IMR-90 (cell line): ENCODE data around the gene CUEDC2. TPM values are rescaled to one million over a fixed set of nuclear protein-coding genes. Genes with fewer than 3 reads are reported as not detected.

Experiments used
- ATAC-seq: fragments of 200-7000 bp; cut with Tn5 transposase; 2 replicates; pipeline ENCODE4 v1.9.1; 2020; ENCODE audit warnings: low read depth, mild to moderate bottlenecking, moderate library complexity
- BruUV-seq: library from RNA; stranded (reverse); fragments of 400-500 nt; replicated peaks from 2 replicates; lab custom pipeline; 2021; lab: Mats Ljungman, UMichigan
- CTCF ChIA-PET: fragments of 300-600 bp; formaldehyde crosslinking; extraction: SDS; loops from one replicate; lab custom pipeline; 2021; ENCODE audit warnings: antibody characterized with exemption; lab: Yijun Ruan, JAX
- POLR2A ChIA-PET: fragments of 300-600 bp; sonication (Branson Sonifier 250); formaldehyde crosslinking; loops from one replicate; lab custom pipeline; 2022; ENCODE audit warnings: antibody characterized with exemption; ENCODE audit not compliant: unreplicated experiment; lab: Charles Lee
- DNase-seq: peaks from one replicate; pipeline ENCODE4 v3.0.0; 2013
- H2AFZ ChIP-seq: replicated peaks from 2 replicates; pipeline ENCODE3; 2013; ENCODE audit warnings: low read length, mild to moderate bottlenecking; ENCODE audit not compliant: poor library complexity
- H2AK5ac ChIP-seq: 2 replicates; pipeline ENCODE4 v1.6.1; 2013; ENCODE audit warnings: low read depth, low read length, inconsistent platforms
- H2AK9ac ChIP-seq: replicated peaks from 2 replicates; pipeline ENCODE3; 2013; ENCODE audit warnings: mild to moderate bottlenecking, low read depth, low read length, moderate library complexity; ENCODE audit not compliant: poor library complexity
- H2BK120ac ChIP-seq: 2 replicates; pipeline ENCODE4 v1.6.1; 2013; ENCODE audit warnings: low read depth, low read length, inconsistent platforms
- H2BK15ac ChIP-seq: 3 replicates; pipeline ENCODE4 v1.6.1; 2013; ENCODE audit warnings: low read depth, low read length, inconsistent platforms
- H2BK20ac ChIP-seq: 2 replicates; pipeline ENCODE4 v1.6.1; 2013; ENCODE audit warnings: low read depth, mild to moderate bottlenecking, inconsistent platforms, low read length, moderate library complexity
- H2BK5ac ChIP-seq: 2 replicates; pipeline ENCODE4 v1.6.1; 2013; ENCODE audit warnings: mild to moderate bottlenecking, low read depth, low read length, inconsistent platforms; ENCODE audit not compliant: poor library complexity, severe bottlenecking
- H3K14ac ChIP-seq: replicated peaks from 2 replicates; pipeline ENCODE4 v1.6.1; 2013; ENCODE audit warnings: low read depth, low read length, inconsistent platforms
- H3K18ac ChIP-seq: 2 replicates; pipeline ENCODE4 v1.6.1; 2013; ENCODE audit warnings: low read depth, low read length, control low read depth
- H3K23ac ChIP-seq: 2 replicates; pipeline ENCODE4 v1.6.1; 2013; ENCODE audit warnings: low read depth, low read length, inconsistent platforms
- H3K27ac ChIP-seq: 2 replicates; pipeline ENCODE4 v1.5.1; 2013; ENCODE audit warnings: mild to moderate bottlenecking, control low read depth, low read length; ENCODE audit not compliant: insufficient read depth
- H3K27me3 ChIP-seq: 2 replicates; pipeline ENCODE4 v1.6.1; 2013; ENCODE audit warnings: low read length; ENCODE audit not compliant: control insufficient read depth, insufficient read depth
- H3K36me3 ChIP-seq: 2 replicates; pipeline ENCODE4 v1.6.1; 2013; ENCODE audit warnings: low read length, mixed read lengths; ENCODE audit not compliant: control insufficient read depth, insufficient read depth
- H3K4ac ChIP-seq: 2 replicates; pipeline ENCODE4 v1.6.1; 2013; ENCODE audit warnings: low read depth, low read length, inconsistent platforms
- H3K4me1 ChIP-seq: 2 replicates; pipeline ENCODE4 v1.6.1; 2013; ENCODE audit warnings: low read length, mixed read lengths; ENCODE audit not compliant: control insufficient read depth, insufficient read depth
- H3K4me2 ChIP-seq: 2 replicates; pipeline ENCODE4 v1.6.1; 2013; ENCODE audit warnings: low read depth, mild to moderate bottlenecking, control low read depth, low read length, moderate library complexity
- H3K4me3 ChIP-seq: 2 replicates; pipeline ENCODE4 v1.5.1; 2013; ENCODE audit warnings: low read depth, mild to moderate bottlenecking, control low read depth, low read length, moderate library complexity; ENCODE audit not compliant: insufficient read depth
- H3K56ac ChIP-seq: 2 replicates; pipeline ENCODE4 v1.6.1; 2013; ENCODE audit warnings: low read length, inconsistent platforms; ENCODE audit not compliant: insufficient read depth; ENCODE audit errors: extremely low read depth
- H3K79me1 ChIP-seq, 2 experiments: 2 replicates each; pipeline ENCODE4 v1.6.1; 2013; ENCODE audit warnings: low read length in 2 of 2, inconsistent platforms in 1 of 2, low read depth in 1 of 2
- H3K9ac ChIP-seq: 2 replicates; pipeline ENCODE4 v1.6.1; 2013; ENCODE audit warnings: low read depth, low read length, control low read depth
- H3K9me1 ChIP-seq: 2 replicates; pipeline ENCODE4 v1.6.1; 2013; ENCODE audit warnings: low read length, inconsistent platforms; ENCODE audit not compliant: insufficient read depth
- H3K9me3 ChIP-seq: 2 replicates; pipeline ENCODE4 v1.6.1; 2013; ENCODE audit warnings: low read length; ENCODE audit not compliant: control insufficient read depth, insufficient read depth
- H4K20me1 ChIP-seq: 2 replicates; pipeline ENCODE4 v1.6.1; 2013; ENCODE audit warnings: low read length, inconsistent platforms; ENCODE audit not compliant: insufficient read depth
- H4K5ac ChIP-seq: 2 replicates; pipeline ENCODE4 v1.6.1; 2013; ENCODE audit warnings: mild to moderate bottlenecking, low read depth, low read length, control low read depth
- H4K8ac ChIP-seq, 2 experiments: 2 replicates each; pipeline ENCODE4 v1.6.1; 2013; ENCODE audit warnings: low read depth in 2 of 2, low read length in 2 of 2, control low read depth in 1 of 2, inconsistent platforms in 1 of 2
- H4K91ac ChIP-seq: 2 replicates; pipeline ENCODE4 v1.6.1; 2013; ENCODE audit warnings: low read depth, low read length, inconsistent platforms; ENCODE audit not compliant: insufficient read depth
- CHD1 ChIP-seq: IDR thresholded peaks from 2 replicates; pipeline ENCODE4 v1.6.1; 2012; ENCODE audit warnings: low read depth, low read length, improper control_type of control experiment
- NFE2L2 ChIP-seq: fragments of 150-350 bp; IDR thresholded peaks from 2 replicates; pipeline ENCODE4 v1.6.1; 2016; ENCODE audit warnings: low read depth, mild to moderate bottlenecking, low read length
- RCOR1 ChIP-seq: IDR thresholded peaks from 2 replicates; pipeline ENCODE4 v1.6.1; 2012; ENCODE audit warnings: mild to moderate bottlenecking, low read length, improper control_type of control experiment; ENCODE audit not compliant: insufficient replicate concordance
- SMC3 ChIP-seq: fragments of 150-350 bp; IDR thresholded peaks from 2 replicates; pipeline ENCODE4 v1.6.1; 2016; ENCODE audit warnings: low read depth, mild to moderate bottlenecking, antibody characterized with exemption, low read length, moderate library complexity
- WGBS, 2 experiments: methylation state at CpG; one replicate each; pipeline versions ENCODE4 v1.1.5 to v1.1.7; 2013; ENCODE audit warnings: missing lambda C conversion rate in 2 of 2; ENCODE audit not compliant: insufficient read length in 1 of 2; ENCODE audit errors: extremely low coverage in 2 of 2; 5-methylcytosine and 5-hydroxymethylcytosine counted together
- dilution Hi-C: fragments of 300-500 bp; cut with HindIII; formaldehyde crosslinking; loops from one replicate; pipeline ENCODE4 v1.14.3; 2018; ENCODE audit warnings: low sequenced_read_pairs; ENCODE audit not compliant: unreplicated experiment
- in situ Hi-C: fragments of 300-500 bp; cut with MboI; formaldehyde crosslinking; loops from 3 replicates; pipeline ENCODE4 v1.14.3; 2019; ENCODE audit warnings: low sequenced_read_pairs, inconsistent platforms, mixed read lengths
- intact Hi-C: fragments of 100-400 bp; cut with micrococcal nuclease; formaldehyde crosslinking; loops from 2 replicates; pipeline ENCODE4 v1.10.0; 2022
- polyA plus RNA-seq, 3 experiments: library from polyadenylated mRNA; depleted of rRNA; stranded (reverse); fragments of >200 nt; gene quantifications; 2 replicates each; pipeline ENCODE4 v1.2.3, GENCODE V29; 2012; ENCODE audit warnings: low replicate concordance in 1 of 3
- total RNA-seq: library from RNA; depleted of rRNA; stranded (reverse); fragments of >200 nt; gene quantifications from 2 replicates; pipeline ENCODE4 v1.2.3, GENCODE V29; 2012

CUEDC2 gene
- total and polyA plus RNA-seq, 2 of the 4 experiments (the other 2 are of a cell fraction), result 55.7 to 84.9 TPM

DNA sequence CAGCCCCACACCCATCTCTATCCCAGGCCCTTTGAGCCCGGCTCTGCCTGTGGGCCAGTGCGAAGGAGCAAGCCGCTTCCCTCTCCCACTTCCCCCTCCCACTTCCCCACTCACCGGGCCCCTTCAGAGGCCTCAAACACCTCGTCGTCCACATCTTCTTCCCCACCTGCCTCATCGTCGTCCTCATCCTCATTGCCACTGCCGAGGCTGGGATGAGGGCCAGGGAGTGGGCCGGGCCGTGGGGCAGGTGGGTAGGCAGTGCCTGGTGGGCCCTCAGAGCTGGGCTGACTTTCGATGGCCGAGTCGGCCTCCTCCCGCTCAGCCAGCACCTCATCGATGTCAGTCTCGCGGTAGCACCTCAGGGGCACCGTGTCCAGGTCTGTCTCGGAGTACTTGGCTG is 17.6 kb downstream of the CUEDC2 start:
- H3K18ac ChIP-seq, result no peak overlapping the region
- no peak for ATAC-seq
- no peak overlapping the region for H2BK15ac ChIP-seq
- no peak for DNase-seq
- TF ChIP-seq NFE2L2, result no peak
- no peak for TF ChIP-seq CHD1
- no peak for TF ChIP-seq SMC3
- no peak for TF ChIP-seq RCOR1
- no peak overlapping the region for H4K91ac ChIP-seq
- no peak overlapping the region for H3K9ac ChIP-seq
- H4K20me1 ChIP-seq, result no peaks in the 10 kb centered on the region
- H2AK5ac ChIP-seq, result no peak overlapping the region
- H4K5ac ChIP-seq, result no peak overlapping the region
- H3K9me3 ChIP-seq, result no peaks in the 10 kb centered on the region
- H3K4me1 ChIP-seq, result peaks cover 5% of the 10 kb centered on the region; the same call in 1 of the 2 replicates
- no peak overlapping the region for H3K27ac ChIP-seq
- H3K4me3 ChIP-seq, result no peak overlapping the region
- no peak overlapping the region for H2BK5ac ChIP-seq
- CTCF ChIA-PET, result no interaction called here
- intact Hi-C loops, result no loop called here
- no peak overlapping the region for H3K14ac ChIP-seq
- H3K36me3 ChIP-seq, result no peaks in the 10 kb centered on the region
- dilution Hi-C loops, result no loop called here
- peaks cover 74% of the 10 kb centered on the region for H3K27me3 ChIP-seq
- H3K4ac ChIP-seq, result no peak overlapping the region
- H2BK120ac ChIP-seq, result no peak overlapping the region
- H3K23ac ChIP-seq, result no peak overlapping the region
- no peak overlapping the region for H3K56ac ChIP-seq
- WGBS, 2 experiments, result 25% methylated on average over 4 of the region's 20 CpGs; no CpG with 5 or more reads in 1 of the 2 experiments
- POLR2A ChIA-PET, result no interaction called here
- H2AK9ac ChIP-seq, result no peak overlapping the region
- H3K9me1 ChIP-seq, result peaks cover 8% of the 10 kb centered on the region; the same call in 1 of the 2 replicates
- peaks cover 0 to 2% of the 10 kb centered on the region in 2 experiments; a peak in 1 of 4 replicates for H3K79me1 ChIP-seq
- in situ Hi-C loops, result no loop called here
- BruUV-seq, result no TSS peak
- no peak overlapping the region for H4K8ac ChIP-seq
- no peak overlapping the region for H2BK20ac ChIP-seq
- no peak overlapping the region for H2AFZ ChIP-seq
- no peak overlapping the region for H3K4me2 ChIP-seq
